ENCODE data around the gene MED15. TPM values are rescaled to one million over a fixed set of nuclear protein-coding genes. Genes with fewer than 3 reads are reported as not detected.

Gene MED15
- total RNA-seq, 5 donors from 2014 or later (not counting 1 experiment from before 2014, with no cell fraction given), result 214 to 317 (median 262) TPM

GRCh38 chr22:20531404-20532201 lies 24.2 kb downstream of the MED15 start:
- peaks cover 73 to 78% (median 76%) of the 10 kb centered on the region in 3 donors for H3K4me1 Mint-ChIP-seq
- H3K4me3 Mint-ChIP-seq, result peak overlapping the region in 2 of 3 donors; percentile 5 to 62
- ChIA-PET POLR2A (interaction anchor here in 1 of 2 donors (0.6 kb wide), 1 partner anchor 145 kb away, joined by 3 read pairs; no protein-coding TSS in a partner anchor), CTCF (interaction anchor here in 1 of 2 donors (1.4 kb wide), 1 partner anchor 40 kb away, joined by 4 read pairs; no protein-coding TSS in a partner anchor)
- peak overlapping the region in 1 of 2 donors; percentile 2 for H3K4me3 ChIP-seq (ENCODE audit: control insufficient read depth in 1 of 2, extremely low read depth in 1 of 2, low read length in 1 of 2)
- no peaks in the 10 kb centered on the region for H3K27me3 ChIP-seq (replicated peaks in 1 of 2; ENCODE audit: control insufficient read depth in 2 of 2, extremely low read depth in 1 of 2, insufficient read depth in 2 of 2, low read length in 1 of 2)
- peak in 3 of 4 experiments; percentile 28 to 51 (median 34) for ATAC-seq (replicated peaks in 1 of 4)
- DNase-seq, result no peak
- H3K27me3 Mint-ChIP-seq, result no peaks in the 10 kb centered on the region
- no peaks in the 10 kb centered on the region for H3K9me3 Mint-ChIP-seq
- peaks cover 27% of the 10 kb centered on the region for H3K36me3 Mint-ChIP-seq
- WGBS (ENCODE audit: insufficient coverage), result 87% methylated on average over 13 of the region's 15 CpGs
- no peaks in the 10 kb centered on the region for H3K9me3 ChIP-seq
- H3K4me1 ChIP-seq (ENCODE audit: control insufficient read depth in 1 of 2, extremely low read depth in 1 of 2, insufficient read depth in 2 of 2, low read length in 2 of 2), result peaks cover 24 to 63% of the 10 kb centered on the region in 2 experiments
- H3K36me3 ChIP-seq (ENCODE audit: control insufficient read depth in 2 of 2, extremely low read depth in 1 of 2, insufficient read depth in 1 of 2, low read length in 1 of 2), result peaks cover 7 to 37% of the 10 kb centered on the region in 2 donors
- H3K27ac ChIP-seq (ENCODE audit: low read length), result no peak overlapping the region
- H3K27ac Mint-ChIP-seq, result peak overlapping the region; percentile 84 to 90

GRCh38 chr22:20532256-20532993 lies 25.0 kb downstream of the MED15 start:
- H3K27ac ChIP-seq (ENCODE audit: low read length), result no peak overlapping the region
- H3K4me3 Mint-ChIP-seq, result peak overlapping the region in 2 of 3 donors; percentile 7 to 63
- H3K36me3 ChIP-seq (ENCODE audit: control insufficient read depth in 2 of 2, extremely low read depth in 1 of 2, insufficient read depth in 1 of 2, low read length in 1 of 2), result peaks cover 10 to 38% of the 10 kb centered on the region in 2 donors

GRCh38 chr22:20533095-20533878 lies 25.9 kb downstream of the MED15 start:
- CTCF ChIA-PET, result interaction anchor here (1.0 to 1.4 kb wide), 3 partner anchors 24 to 42 kb away, joined by 3 to 4 read pairs (median 3); no protein-coding TSS in a partner anchor
- H3K27ac Mint-ChIP-seq, result peak overlapping the region; percentile 77 to 90
- no peaks in the 10 kb centered on the region for H3K9me3 Mint-ChIP-seq
- H3K4me3 ChIP-seq (ENCODE audit: control insufficient read depth in 1 of 2, extremely low read depth in 1 of 2, low read length in 1 of 2), result no peak overlapping the region
- peak overlapping the region; percentile 7 to 63 (median 35) for H3K4me3 Mint-ChIP-seq
- peaks cover 69 to 73% (median 72%) of the 10 kb centered on the region in 3 donors for H3K4me1 Mint-ChIP-seq
- H3K36me3 Mint-ChIP-seq, result peaks cover 25% of the 10 kb centered on the region
- H3K4me1 ChIP-seq (ENCODE audit: control insufficient read depth in 1 of 2, extremely low read depth in 1 of 2, insufficient read depth in 2 of 2, low read length in 2 of 2), result peaks cover 24 to 67% of the 10 kb centered on the region in 2 experiments
- peak in 2 of 4 experiments; percentile 5 to 11 for ATAC-seq (replicated peaks in 1 of 4)
- DNase-seq, result no peak
- H3K27me3 Mint-ChIP-seq, result no peaks in the 10 kb centered on the region
- H3K27me3 ChIP-seq (replicated peaks in 1 of 2; ENCODE audit: control insufficient read depth in 2 of 2, extremely low read depth in 1 of 2, insufficient read depth in 2 of 2, low read length in 1 of 2), result no peaks in the 10 kb centered on the region
- H3K9me3 ChIP-seq, result no peaks in the 10 kb centered on the region
- 90% methylated on average over 7 of the region's 11 CpGs for WGBS (ENCODE audit: insufficient coverage)
- no peak overlapping the region for H3K27ac ChIP-seq (ENCODE audit: low read length)
- POLR2A ChIA-PET, result no interaction called here
- H3K36me3 ChIP-seq (ENCODE audit: control insufficient read depth in 2 of 2, extremely low read depth in 1 of 2, insufficient read depth in 1 of 2, low read length in 1 of 2), result peaks cover 14 to 36% of the 10 kb centered on the region in 2 donors

More at GRCh38 chr22:20532256-20532993, 25.0 kb downstream of the MED15 start:
- DNase-seq (no peak), ATAC-seq (replicated peaks in 1 of 4) (no peak)
- ChIA-PET CTCF (interaction anchor here (1.0 to 1.4 kb wide), 2 partner anchors 25 to 39 kb away, joined by 3 to 4 read pairs; no protein-coding TSS in a partner anchor), POLR2A (interaction anchor here in 1 of 2 donors (0.6 kb wide), 1 partner anchor 146 kb away, joined by 3 read pairs; no protein-coding TSS in a partner anchor)
- H3K36me3 Mint-ChIP-seq, result peaks cover 26% of the 10 kb centered on the region
- Histone ChIP-seq H3K4me3 (ENCODE audit: control insufficient read depth in 1 of 2, extremely low read depth in 1 of 2, low read length in 1 of 2) (no peak overlapping the region), H3K4me1 (ENCODE audit: control insufficient read depth in 1 of 2, extremely low read depth in 1 of 2, insufficient read depth in 2 of 2, low read length in 2 of 2) (peaks cover 24 to 66% of the 10 kb centered on the region in 2 experiments), H3K9me3 (no peaks in the 10 kb centered on the region), H3K27me3 (replicated peaks in 1 of 2; ENCODE audit: control insufficient read depth in 2 of 2, extremely low read depth in 1 of 2, insufficient read depth in 2 of 2, low read length in 1 of 2) (no peaks in the 10 kb centered on the region)
- H3K4me1 Mint-ChIP-seq, result peaks cover 69 to 75% (median 74%) of the 10 kb centered on the region in 3 donors
- H3K9me3 Mint-ChIP-seq, result no peaks in the 10 kb centered on the region
- 92% methylated on average over 7 of the region's 10 CpGs for WGBS (ENCODE audit: insufficient coverage)
- H3K27ac Mint-ChIP-seq, result peak overlapping the region; percentile 84 to 90
- H3K27me3 Mint-ChIP-seq, result no peaks in the 10 kb centered on the region

- Mint-ChIP-seq H3K4me3 (peak overlapping the region in 2 of 3 donors; percentile 35 to 63), H3K27ac (peak overlapping the region; percentile 75 to 90), H3K9me3 (no peaks in the 10 kb centered on the region), H3K4me1 (peaks cover 67 to 69% (median 68%) of the 10 kb centered on the region in 3 donors), H3K36me3 (peaks cover 25% of the 10 kb centered on the region), H3K27me3 (no peaks in the 10 kb centered on the region)
- H3K27me3 ChIP-seq (replicated peaks in 1 of 2; ENCODE audit: control insufficient read depth in 2 of 2, extremely low read depth in 1 of 2, insufficient read depth in 2 of 2, low read length in 1 of 2), result no peaks in the 10 kb centered on the region
- WGBS (ENCODE audit: insufficient coverage), result 50% methylated on average over 3 of the region's 3 CpGs
- ATAC-seq (replicated peaks in 1 of 4), result peak in 3 of 4 experiments; percentile 19 to 42 (median 22)
- H3K36me3 ChIP-seq (ENCODE audit: control insufficient read depth in 2 of 2, extremely low read depth in 1 of 2, insufficient read depth in 1 of 2, low read length in 1 of 2), result peaks cover 11 to 35% of the 10 kb centered on the region in 2 donors
- ChIA-PET CTCF (interaction anchor here in 1 of 2 donors (1.2 kb wide), 1 partner anchor 41 kb away, joined by 3 read pairs; no protein-coding TSS in a partner anchor), POLR2A (no interaction called here)
- H3K4me1 ChIP-seq (ENCODE audit: control insufficient read depth in 1 of 2, extremely low read depth in 1 of 2, insufficient read depth in 2 of 2, low read length in 2 of 2), result peaks cover 24 to 61% of the 10 kb centered on the region in 2 experiments
- no peak overlapping the region for H3K27ac ChIP-seq (ENCODE audit: low read length)
- H3K4me3 ChIP-seq (ENCODE audit: control insufficient read depth in 1 of 2, extremely low read depth in 1 of 2, low read length in 1 of 2), result no peak overlapping the region
- no peaks in the 10 kb centered on the region for H3K9me3 ChIP-seq
- no peak for DNase-seq
Observed at GRCh38 chr22:20533879-20534265, 26.5 kb downstream of the MED15 start.

- H3K4me3 Mint-ChIP-seq, result no peak overlapping the region
- no peaks in the 10 kb centered on the region for H3K9me3 Mint-ChIP-seq
- POLR2A ChIA-PET, result no interaction called here
- peaks cover 11 to 42% of the 10 kb centered on the region in 2 donors for H3K36me3 ChIP-seq (ENCODE audit: control insufficient read depth in 2 of 2, extremely low read depth in 1 of 2, insufficient read depth in 1 of 2, low read length in 1 of 2)
- H3K4me1 ChIP-seq (ENCODE audit: control insufficient read depth in 1 of 2, extremely low read depth in 1 of 2, insufficient read depth in 2 of 2, low read length in 2 of 2), result peaks cover 9 to 42% of the 10 kb centered on the region in 2 experiments
- no peaks in the 10 kb centered on the region for H3K27me3 ChIP-seq (replicated peaks in 1 of 2; ENCODE audit: control insufficient read depth in 2 of 2, extremely low read depth in 1 of 2, insufficient read depth in 2 of 2, low read length in 1 of 2)
- H3K27me3 Mint-ChIP-seq, result no peaks in the 10 kb centered on the region
- DNase-seq, result no peak
- CTCF ChIA-PET, result interaction anchor here in 1 of 2 donors (0.5 kb wide), 1 partner anchor 12 kb away, joined by 3 read pairs; no protein-coding TSS in a partner anchor
- no peak overlapping the region for H3K27ac ChIP-seq (ENCODE audit: low read length)
- H3K4me1 Mint-ChIP-seq, result peaks cover 47 to 52% (median 50%) of the 10 kb centered on the region in 3 donors
- peak overlapping the region; percentile 13 to 75 for H3K27ac Mint-ChIP-seq
- H3K9me3 ChIP-seq, result no peaks in the 10 kb centered on the region
- H3K4me3 ChIP-seq (ENCODE audit: control insufficient read depth in 1 of 2, extremely low read depth in 1 of 2, low read length in 1 of 2), result no peak overlapping the region
- peaks cover 29% of the 10 kb centered on the region for H3K36me3 Mint-ChIP-seq
- no peak for ATAC-seq (replicated peaks in 1 of 4)
- WGBS (ENCODE audit: insufficient coverage), result 95% methylated on average over 12 of the region's 12 CpGs
Observed at GRCh38 chr22:20536590-20537324, 29.3 kb downstream of the MED15 start.
